ENCODE measurements around the gene COX17.

The COX17 gene

DNA sequence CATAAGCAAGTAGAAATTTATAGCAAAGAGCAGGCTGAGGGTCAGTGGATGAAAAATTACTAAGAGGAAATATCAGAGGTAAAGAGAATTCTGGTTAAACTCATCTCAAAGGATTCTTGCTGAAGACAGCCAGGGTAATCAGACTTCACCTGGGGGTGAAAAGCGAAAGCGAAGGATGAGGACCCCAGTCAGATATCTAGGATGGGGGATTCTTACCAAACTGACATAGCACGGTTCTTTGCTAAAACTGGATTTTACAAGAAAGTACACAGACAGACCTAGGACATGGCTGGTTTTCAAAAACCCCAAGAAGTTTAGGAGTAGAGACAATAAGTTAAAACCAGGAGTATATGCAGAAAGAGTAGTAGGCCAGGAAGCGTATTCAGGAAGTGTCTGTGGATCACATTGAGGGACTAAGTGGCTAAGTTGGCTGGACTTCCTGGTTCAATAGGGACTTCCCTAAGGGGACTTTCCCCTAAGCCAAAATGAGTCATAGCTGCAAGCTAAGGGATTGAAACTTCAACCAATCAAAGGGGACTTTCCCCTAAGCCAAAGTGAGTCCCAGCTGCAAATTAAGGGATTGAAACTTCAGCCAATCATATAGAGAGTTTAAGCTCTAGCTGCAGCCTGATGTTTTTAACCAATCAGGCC lies 23.2 kb upstream of the COX17 start:
- Histone ChIP-seq H4K20me1 (ENCODE audit: insufficient read depth, low read length) (no peaks in the 10 kb centered on the region), H3K27ac (ENCODE audit: low read length) (no peak overlapping the region), H3K4me1 (ENCODE audit: insufficient read depth, low read length) (peaks cover 7% of the 10 kb centered on the region; the same call in 1 of the 2 replicates), H3K79me2 (ENCODE audit: insufficient read depth, low read length) (no peaks in the 10 kb centered on the region), H3K4me2 (ENCODE audit: insufficient read depth, low read length) (no peak overlapping the region), H3K9me3 (ENCODE audit: insufficient read depth, low read length, severe bottlenecking) (peaks cover 4% of the 10 kb centered on the region), H3K27me3 (ENCODE audit: insufficient read depth, low read length, poor library complexity) (no peaks in the 10 kb centered on the region), H3K36me3 (ENCODE audit: insufficient read depth, low read length) (no peaks in the 10 kb centered on the region), H3K9ac (ENCODE audit: low read depth, low read length) (no peak overlapping the region), H3K4me3 (ENCODE audit: low read depth in 1 of 2, low read length in 2 of 2) (no peak overlapping the region), H2AFZ (ENCODE audit: low read depth, low read length) (peak overlapping the region; percentile 69; the same call in 1 of the 2 replicates)
- no peak for TF ChIP-seq EZH2 (IDR thresholded peaks at IDR 0.05; ENCODE audit: borderline replicate concordance, low read depth, low read length, severe bottlenecking)
- TF ChIP-seq, protein P1, sequence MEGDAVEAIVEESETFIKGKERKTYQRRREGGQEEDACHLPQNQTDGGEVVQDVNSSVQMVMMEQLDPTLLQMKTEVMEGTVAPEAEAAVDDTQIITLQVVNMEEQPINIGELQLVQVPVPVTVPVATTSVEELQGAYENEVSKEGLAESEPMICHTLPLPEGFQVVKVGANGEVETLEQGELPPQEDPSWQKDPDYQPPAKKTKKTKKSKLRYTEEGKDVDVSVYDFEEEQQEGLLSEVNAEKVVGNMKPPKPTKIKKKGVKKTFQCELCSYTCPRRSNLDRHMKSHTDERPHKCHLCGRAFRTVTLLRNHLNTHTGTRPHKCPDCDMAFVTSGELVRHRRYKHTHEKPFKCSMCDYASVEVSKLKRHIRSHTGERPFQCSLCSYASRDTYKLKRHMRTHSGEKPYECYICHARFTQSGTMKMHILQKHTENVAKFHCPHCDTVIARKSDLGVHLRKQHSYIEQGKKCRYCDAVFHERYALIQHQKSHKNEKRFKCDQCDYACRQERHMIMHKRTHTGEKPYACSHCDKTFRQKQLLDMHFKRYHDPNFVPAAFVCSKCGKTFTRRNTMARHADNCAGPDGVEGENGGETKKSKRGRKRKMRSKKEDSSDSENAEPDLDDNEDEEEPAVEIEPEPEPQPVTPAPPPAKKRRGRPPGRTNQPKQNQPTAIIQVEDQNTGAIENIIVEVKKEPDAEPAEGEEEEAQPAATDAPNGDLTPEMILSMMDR (IDR thresholded peaks at IDR 0.05; ENCODE audit: borderline replicate concordance, extremely low read depth, low read length, poor library complexity, severe bottlenecking): no peak
- DNase-seq (no peak), ATAC-seq (ENCODE audit: insufficient read depth, low read depth) (no peak)

- no peaks in the 10 kb centered on the region for H3K79me2 ChIP-seq (ENCODE audit: insufficient read depth, low read length)
- H4K20me1 ChIP-seq (ENCODE audit: insufficient read depth, low read length): no peaks in the 10 kb centered on the region
- H3K36me3 ChIP-seq (ENCODE audit: insufficient read depth, low read length): no peaks in the 10 kb centered on the region
- H3K27me3 ChIP-seq (ENCODE audit: insufficient read depth, low read length, poor library complexity): no peaks in the 10 kb centered on the region
- peaks cover 4% of the 10 kb centered on the region for H3K9me3 ChIP-seq (ENCODE audit: insufficient read depth, low read length, severe bottlenecking)
- no peak overlapping the region for H2AFZ ChIP-seq (ENCODE audit: low read depth, low read length)
- no peak overlapping the region for H3K9ac ChIP-seq (ENCODE audit: low read depth, low read length)
- H3K4me1 ChIP-seq (ENCODE audit: insufficient read depth, low read length): peaks cover 7% of the 10 kb centered on the region; the same call in 1 of the 2 replicates
- no peak for TF ChIP-seq EZH2 (IDR thresholded peaks at IDR 0.05; ENCODE audit: borderline replicate concordance, low read depth, low read length, severe bottlenecking)
- TF ChIP-seq, protein P1 (IDR thresholded peaks at IDR 0.05; ENCODE audit: borderline replicate concordance, extremely low read depth, low read length, poor library complexity, severe bottlenecking): no peak
- no peak for ATAC-seq (ENCODE audit: insufficient read depth, low read depth)
- no peak overlapping the region for H3K4me2 ChIP-seq (ENCODE audit: insufficient read depth, low read length)
- H3K27ac ChIP-seq (ENCODE audit: low read length): no peak overlapping the region
- no peak overlapping the region for H3K4me3 ChIP-seq (ENCODE audit: low read depth in 1 of 2, low read length in 2 of 2)
- no peak for DNase-seq
Measured at GRCh38 chr3:119697394-119697793, 20.2 kb upstream of the COX17 start.

GRCh38 chr3:119695480-119695879 lies 18.3 kb upstream of the COX17 start:
- Histone ChIP-seq H3K4me3 (ENCODE audit: low read depth in 1 of 2, low read length in 2 of 2) (no peak overlapping the region), H3K27me3 (ENCODE audit: insufficient read depth, low read length, poor library complexity) (no peaks in the 10 kb centered on the region), H3K9ac (ENCODE audit: low read depth, low read length) (no peak overlapping the region), H2AFZ (ENCODE audit: low read depth, low read length) (no peak overlapping the region), H3K9me3 (ENCODE audit: insufficient read depth, low read length, severe bottlenecking) (no peaks in the 10 kb centered on the region), H4K20me1 (ENCODE audit: insufficient read depth, low read length) (no peaks in the 10 kb centered on the region), H3K36me3 (ENCODE audit: insufficient read depth, low read length) (no peaks in the 10 kb centered on the region), H3K4me2 (ENCODE audit: insufficient read depth, low read length) (no peak overlapping the region), H3K27ac (ENCODE audit: low read length) (no peak overlapping the region), H3K79me2 (ENCODE audit: insufficient read depth, low read length) (no peaks in the 10 kb centered on the region), H3K4me1 (ENCODE audit: insufficient read depth, low read length) (no peaks in the 10 kb centered on the region)
- TF ChIP-seq EZH2 (IDR thresholded peaks at IDR 0.05; ENCODE audit: borderline replicate concordance, low read depth, low read length, severe bottlenecking): no peak
- TF ChIP-seq, protein P1 (IDR thresholded peaks at IDR 0.05; ENCODE audit: borderline replicate concordance, extremely low read depth, low read length, poor library complexity, severe bottlenecking): no peak
- ATAC-seq (ENCODE audit: insufficient read depth, low read depth): no peak
- no peak for DNase-seq
